ENCODE results near the gene MS4A1. TPM values are rescaled to one million over a fixed set of nuclear protein-coding genes. Genes with fewer than 3 reads are reported as not detected.

MS4A1 gene
- total RNA-seq, 4 donors from 2014 or later = 0.38 to 1.2 TPM; not detected in 2

DNA sequence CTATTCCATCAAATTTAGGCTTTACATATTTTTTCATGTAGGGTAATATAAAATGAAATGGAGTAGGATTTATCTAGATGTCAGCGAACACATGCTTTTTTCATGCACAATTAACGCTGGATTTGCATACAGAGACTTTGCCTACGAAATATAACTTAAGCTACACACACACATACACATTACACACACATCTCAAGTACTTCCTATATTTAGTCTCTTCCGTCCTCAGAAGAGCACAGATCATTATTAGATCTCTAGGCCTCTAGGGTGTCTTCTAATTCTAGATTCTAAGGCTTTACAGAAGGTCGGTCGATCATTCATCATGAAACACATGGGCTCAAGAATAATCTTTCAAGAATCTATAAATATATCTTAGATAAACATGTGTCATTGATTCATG lies 55.7 kb downstream of the MS4A1 start:
- Histone ChIP-seq H3K4me1 (no peaks in the 10 kb centered on the region), H3K4me3 (no peak overlapping the region), H3K9me3 (no peaks in the 10 kb centered on the region), H3K27me3 (no peaks in the 10 kb centered on the region), H3K27ac (no peak overlapping the region), H3K36me3 (no peaks in the 10 kb centered on the region)
- no peak for DNase-seq
- 46 to 54% methylated on average over 6 of the region's 6 CpGs for WGBS, 2 donors
- TF ChIP-seq POLR2A (IDR thresholded peaks at IDR 0.05) = no peak
- TF ChIP-seq, protein P1, sequence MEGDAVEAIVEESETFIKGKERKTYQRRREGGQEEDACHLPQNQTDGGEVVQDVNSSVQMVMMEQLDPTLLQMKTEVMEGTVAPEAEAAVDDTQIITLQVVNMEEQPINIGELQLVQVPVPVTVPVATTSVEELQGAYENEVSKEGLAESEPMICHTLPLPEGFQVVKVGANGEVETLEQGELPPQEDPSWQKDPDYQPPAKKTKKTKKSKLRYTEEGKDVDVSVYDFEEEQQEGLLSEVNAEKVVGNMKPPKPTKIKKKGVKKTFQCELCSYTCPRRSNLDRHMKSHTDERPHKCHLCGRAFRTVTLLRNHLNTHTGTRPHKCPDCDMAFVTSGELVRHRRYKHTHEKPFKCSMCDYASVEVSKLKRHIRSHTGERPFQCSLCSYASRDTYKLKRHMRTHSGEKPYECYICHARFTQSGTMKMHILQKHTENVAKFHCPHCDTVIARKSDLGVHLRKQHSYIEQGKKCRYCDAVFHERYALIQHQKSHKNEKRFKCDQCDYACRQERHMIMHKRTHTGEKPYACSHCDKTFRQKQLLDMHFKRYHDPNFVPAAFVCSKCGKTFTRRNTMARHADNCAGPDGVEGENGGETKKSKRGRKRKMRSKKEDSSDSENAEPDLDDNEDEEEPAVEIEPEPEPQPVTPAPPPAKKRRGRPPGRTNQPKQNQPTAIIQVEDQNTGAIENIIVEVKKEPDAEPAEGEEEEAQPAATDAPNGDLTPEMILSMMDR (IDR thresholded peaks at IDR 0.05) = no peak
- intact Hi-C loops (cut with DNase I) = no loop called here

DNA sequence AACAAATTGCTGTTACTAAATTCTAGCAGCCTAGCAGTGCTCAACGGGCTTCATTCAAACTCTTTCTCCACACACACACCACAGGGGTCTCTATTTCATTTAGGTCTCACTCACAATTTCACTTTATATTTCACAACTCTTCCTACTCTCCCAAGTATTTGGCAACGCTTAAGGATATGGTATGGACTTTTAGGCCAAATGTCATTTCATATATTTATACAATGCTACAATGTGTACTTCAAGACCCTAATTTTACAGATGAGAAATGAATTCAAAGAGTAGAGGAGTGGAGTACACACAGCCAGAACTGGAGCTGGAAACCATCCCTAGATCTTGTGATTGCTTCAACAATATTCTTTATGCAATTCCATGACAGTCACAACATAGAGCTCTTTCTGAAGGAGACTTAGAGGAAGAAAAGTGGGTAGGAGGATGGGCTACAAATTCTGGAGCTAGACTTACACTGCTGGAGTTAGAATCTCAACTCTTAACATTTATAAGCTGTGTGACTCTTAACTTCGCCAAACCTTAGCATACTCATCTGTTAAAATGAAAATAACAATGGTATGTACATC lies 57.1 kb downstream of the MS4A1 start:
- intact Hi-C loops (cut with DNase I) = no loop called here
- WGBS, 2 donors = 49 to 53% methylated on average over 3 of the region's 3 CpGs

DNA sequence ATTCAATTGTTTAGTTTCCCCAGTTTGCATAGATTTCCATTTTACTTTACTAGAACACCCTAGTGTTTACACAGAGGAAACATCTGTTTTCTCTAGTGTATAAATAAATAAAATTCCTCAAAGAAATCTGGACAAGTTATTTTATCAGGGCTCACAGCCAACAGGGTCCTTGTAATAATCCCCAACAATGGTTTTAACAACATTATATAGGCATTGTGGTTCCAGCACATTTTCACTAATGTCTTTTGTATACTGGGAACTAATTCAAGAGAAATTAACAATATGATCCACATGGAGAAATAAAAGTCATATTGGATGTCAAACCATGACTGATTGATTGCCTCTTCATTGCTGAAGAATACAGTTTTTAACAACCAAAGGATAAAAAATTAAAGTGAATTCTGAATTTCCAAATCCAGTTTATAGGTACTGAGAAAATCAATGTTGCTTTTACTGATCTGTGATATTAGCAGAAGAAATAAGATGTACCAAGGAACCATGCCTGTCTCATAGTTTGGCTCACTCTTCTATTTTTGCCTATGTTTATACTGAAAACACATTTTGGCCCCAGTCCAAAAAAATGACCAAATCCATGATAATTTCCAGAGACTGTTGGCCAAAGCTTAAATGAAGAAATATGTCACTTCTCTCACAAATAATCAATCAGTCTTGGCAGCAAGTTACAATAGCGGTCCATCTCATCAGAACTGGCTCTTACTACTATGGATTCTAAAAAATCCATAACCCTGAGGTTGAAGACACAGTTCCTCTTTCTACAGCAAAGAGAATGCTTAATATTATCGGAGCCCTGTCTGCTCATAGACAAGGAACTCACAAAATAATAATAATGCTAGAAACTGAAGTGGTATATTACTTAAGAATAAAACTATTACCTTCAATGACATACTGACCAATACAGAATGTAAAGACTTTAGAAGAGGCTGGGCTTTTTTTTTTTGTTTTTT lies 58.1 kb downstream of the MS4A1 start:
- intact Hi-C loops (cut with DNase I) = no loop called here
- DNase-seq = no peak
- H3K4me3 ChIP-seq = no peak overlapping the region
- TF ChIP-seq, protein P1 (IDR thresholded peaks at IDR 0.05) = no peak
- no peak for TF ChIP-seq POLR2A (IDR thresholded peaks at IDR 0.05)
- no peaks in the 10 kb centered on the region for H3K27me3 ChIP-seq
- H3K9me3 ChIP-seq = no peaks in the 10 kb centered on the region
- no peaks in the 10 kb centered on the region for H3K4me1 ChIP-seq
- no peak overlapping the region for H3K27ac ChIP-seq
- WGBS, 2 donors = 38 to 64% methylated on average over 2 of the region's 2 CpGs
- no peaks in the 10 kb centered on the region for H3K36me3 ChIP-seq

More for the DNA sequence above, 57.1 kb downstream of the MS4A1 start:
- Histone ChIP-seq H3K36me3 (no peaks in the 10 kb centered on the region), H3K9me3 (no peaks in the 10 kb centered on the region), H3K4me3 (no peak overlapping the region), H3K4me1 (no peaks in the 10 kb centered on the region), H3K27ac (no peak overlapping the region), H3K27me3 (no peaks in the 10 kb centered on the region)
- DNase-seq = no peak
- no peak for TF ChIP-seq POLR2A (IDR thresholded peaks at IDR 0.05)
- TF ChIP-seq, protein P1 (IDR thresholded peaks at IDR 0.05) = no peak

DNA sequence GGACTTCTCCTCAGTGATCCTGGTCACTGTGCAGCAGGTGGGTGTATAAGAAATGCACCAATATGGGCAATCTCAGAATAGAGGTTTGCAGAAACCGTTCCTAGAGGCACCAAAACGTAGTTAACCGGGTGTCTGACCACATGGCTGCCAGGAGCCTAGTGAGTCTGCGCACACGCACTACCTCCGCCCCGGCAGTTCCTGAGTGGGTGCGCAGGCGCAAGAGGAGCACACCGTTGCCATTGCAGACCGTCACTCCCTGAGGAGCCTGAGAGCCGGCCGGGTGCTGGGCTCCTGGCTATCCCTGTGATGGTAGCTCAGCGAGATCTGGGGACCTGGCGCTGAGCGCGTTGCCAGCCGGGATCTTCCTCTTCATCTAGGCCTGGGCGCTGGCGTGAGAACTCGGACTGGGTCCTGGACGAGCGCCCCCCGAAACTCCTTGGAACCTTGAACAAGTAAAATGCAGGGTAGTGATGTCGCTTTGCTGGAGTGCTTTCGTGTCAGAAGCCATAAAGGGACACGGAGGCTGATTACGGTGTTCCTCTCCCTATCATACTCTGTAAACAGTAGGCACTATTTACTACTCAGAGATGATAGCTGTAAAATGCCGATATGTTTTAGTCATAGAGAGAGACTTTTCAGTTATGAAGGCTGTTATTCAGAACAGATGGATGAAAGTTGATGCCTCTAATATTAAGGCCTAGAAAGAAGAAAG lies 59.7 kb downstream of the MS4A1 start, which contains the start of gene MS4A13:
MS4A13 (plus strand) TSS at position 249 of the 712 bp plus-strand sequence. CDS start 2,692 bp downstream, outside the sequence.
- no peak within 1 kb of the TSS for H3K27ac ChIP-seq
- intact Hi-C loops (cut with DNase I) = no loop called here
- H3K4me1 ChIP-seq = no peaks in the 10 kb centered on the region
- 87 to 94% methylated on average over 13 to 23 of the region's 29 CpGs for WGBS, 2 donors
- no peak within 1 kb of the TSS for H3K4me3 ChIP-seq
- no peaks in the 10 kb centered on the region for H3K36me3 ChIP-seq
- TF ChIP-seq, protein P1 (IDR thresholded peaks at IDR 0.05) = no peak
- TF ChIP-seq POLR2A (IDR thresholded peaks at IDR 0.05) = no peak
- H3K27me3 ChIP-seq = no peaks in the 10 kb centered on the region
- peaks cover 0 to under 1% (median 0%) of the 10 kb centered on the region in 3 donors for H3K9me3 ChIP-seq
- no peak for DNase-seq

Other genes with a start within 250 kb of the MS4A1 start
- gene MS4A4E, start 212.7 kb upstream of the MS4A1 start, total RNA-seq = 1 to 10 TPM in 1 of 4 donors, under 1 TPM in 2, not detected in 1; 0.32 to 4.2 (median 0.88) TPM
- 10 to 100 TPM in 2 of 4 donors, 1 to 10 TPM in 1, under 1 TPM in 1; 0.42 to 32.0 (median 8.3) TPM for gene MS4A4A, start 175.2 kb upstream of the MS4A1 start, total RNA-seq
- gene MS4A6E, start 128.6 kb upstream of the MS4A1 start, total RNA-seq = not detected
- gene MS4A7, start 77.3 kb upstream of the MS4A1 start, total RNA-seq = 10 to 100 TPM in 2 of 4 donors, 1 to 10 TPM in 2; 3.8 to 23.5 (median 10.3) TPM
- gene MS4A14, start 59.4 kb upstream of the MS4A1 start, total RNA-seq = under 1 TPM; 0.15 to 0.95 (median 0.42) TPM
- gene MS4A5, start 26.3 kb upstream of the MS4A1 start, total RNA-seq = not detected
- gene MS4A12, start 36.9 kb downstream of the MS4A1 start, total RNA-seq = not detected
- gene MS4A13, start 59.5 kb downstream of the MS4A1 start, total RNA-seq = not detected
- not detected for gene MS4A8, start 243.8 kb downstream of the MS4A1 start, total RNA-seq